VCaP (cell line): ENCODE data around the gene SCN9A.

Source experiments
- H3K27ac ChIP-seq: fragments of 450-650 bp; 2 replicates; pipeline ENCODE4 v1.5.1; 2017
- CTCF ChIP-seq: fragments of 450-650 bp; conservative IDR thresholded peaks from 2 replicates; pipeline ENCODE4 v1.5.1; 2017; ENCODE audit warnings: mild to moderate bottlenecking, moderate library complexity

Gene SCN9A

GRCh38 chr2:166167449-166167848 is 208.3 kb downstream of the SCN9A start:
- no peak for TF ChIP-seq CTCF

DNA sequence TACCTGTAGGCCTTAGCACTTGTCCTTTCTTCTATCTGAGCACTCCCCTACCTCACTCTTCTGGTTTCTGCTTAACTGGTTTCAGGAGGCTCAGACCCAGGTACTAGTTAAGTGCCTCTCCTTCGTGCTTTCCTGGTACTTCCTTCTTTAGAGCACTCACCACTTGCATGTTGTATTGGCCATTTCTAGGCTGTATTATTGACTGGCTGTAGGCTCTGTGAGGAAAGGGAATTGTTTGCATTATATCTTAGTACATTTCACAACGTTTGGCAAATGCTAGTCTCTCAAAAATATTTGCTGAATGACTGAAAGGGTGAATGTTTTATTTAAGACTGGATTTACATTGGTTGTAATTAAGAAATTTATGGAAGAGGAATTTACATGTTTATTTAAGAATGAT is 212.0 kb downstream of the SCN9A start:
- no peak overlapping the region for H3K27ac ChIP-seq
- no peak for TF ChIP-seq CTCF

More at GRCh38 chr2:166167449-166167848, 208.3 kb downstream of the SCN9A start:
- H3K27ac ChIP-seq: no peak overlapping the region

GRCh38 chr2:166158546-166158945 is 217.2 kb downstream of the SCN9A start:
- peak overlapping the region; percentile 43; the same call in 1 of the 2 replicates for H3K27ac ChIP-seq
- no peak for TF ChIP-seq CTCF

DNA sequence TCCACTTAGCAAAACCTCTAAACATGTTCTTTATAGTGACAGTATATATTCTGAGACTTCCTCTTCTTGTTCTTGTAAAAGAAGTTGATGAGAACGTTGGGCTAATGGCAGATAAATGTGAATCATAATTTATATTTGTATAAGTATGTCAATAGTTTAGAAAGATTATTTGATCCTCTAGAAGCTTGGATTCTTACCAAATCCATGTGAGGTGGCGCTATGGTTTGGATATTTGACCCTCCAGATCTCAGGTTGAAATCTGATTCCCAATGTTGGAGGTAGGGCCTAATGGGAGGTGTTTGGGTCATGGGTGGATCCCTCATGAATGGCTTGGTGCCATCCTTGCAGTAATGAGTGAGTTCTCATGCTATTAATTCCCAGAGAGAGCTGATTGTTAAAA is 218.2 kb downstream of the SCN9A start:
- H3K27ac ChIP-seq: peak overlapping the region; percentile 43
- TF ChIP-seq CTCF: no peak

- H3K27ac ChIP-seq: peak overlapping the region; percentile 43
- no peak for TF ChIP-seq CTCF
Observed at GRCh38 chr2:166156985-166157490, 218.7 kb downstream of the SCN9A start.

DNA sequence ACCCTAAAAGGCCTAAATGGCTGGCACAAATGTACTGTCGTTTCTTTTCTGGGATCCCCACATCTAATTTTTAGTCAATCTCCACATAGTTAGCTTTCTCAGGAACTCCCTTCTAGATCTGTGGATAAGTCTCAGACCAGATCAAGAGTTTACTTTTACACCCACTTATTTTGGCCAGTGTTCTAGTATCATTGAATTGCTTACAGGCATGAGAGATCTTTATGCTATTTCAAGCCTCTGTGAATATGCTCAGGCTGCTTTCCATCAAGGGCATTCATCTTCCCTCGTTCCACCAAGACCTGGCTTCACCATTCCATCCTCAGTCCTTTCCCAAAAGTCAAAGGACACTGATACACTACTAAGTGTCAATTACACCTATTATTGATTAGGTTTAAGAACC is 220.2 kb downstream of the SCN9A start:
- no peak for TF ChIP-seq CTCF
- no peak overlapping the region for H3K27ac ChIP-seq

GRCh38 chr2:166154685-166155338 is 220.9 kb downstream of the SCN9A start:
- no peak for TF ChIP-seq CTCF

More at GRCh38 chr2:166154685-166155338, 220.9 kb downstream of the SCN9A start:
- no peak overlapping the region for H3K27ac ChIP-seq
